GM20431 (cell line): ENCODE measurements around the gene NHSL1.

Source experiments
- in situ Hi-C: fragments of 300-500 bp; cut with MseI, MboI; formaldehyde crosslinking; loops from one replicate; pipeline ENCODE4 v1.15.0; 2020; ENCODE audit warnings: low sequenced_read_pairs; ENCODE audit not compliant: unreplicated experiment

NHSL1 gene

DNA sequence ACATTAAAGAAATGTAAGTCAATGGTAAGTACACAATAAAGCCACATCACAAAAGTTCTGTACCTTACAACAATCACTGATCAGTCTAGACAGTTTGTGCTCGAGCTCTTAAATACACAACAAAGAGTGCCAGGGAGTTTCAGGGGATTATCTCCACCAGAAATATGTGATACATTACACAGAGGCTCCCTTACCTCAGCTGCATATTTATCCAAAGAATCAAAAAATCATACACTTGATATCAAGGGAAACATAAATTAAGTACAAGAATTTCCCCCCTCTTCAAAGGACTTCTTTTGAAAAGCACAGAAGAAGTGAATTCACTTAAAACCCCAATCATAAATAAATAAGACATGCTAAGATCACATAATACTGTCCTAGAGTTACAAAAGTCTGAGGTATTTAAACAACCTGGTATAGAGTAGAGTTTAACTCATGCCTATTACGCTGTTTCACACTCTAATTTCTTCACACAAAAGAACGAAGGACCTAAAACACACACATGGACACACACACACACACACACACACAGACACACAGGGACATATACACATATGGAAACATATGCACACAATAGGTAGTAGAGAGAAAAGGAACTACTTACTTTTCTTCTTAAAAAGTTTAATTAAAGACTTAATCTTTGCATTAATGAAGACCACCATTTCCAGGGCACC is 528 bp downstream of the NHSL1 start:
- in situ Hi-C loops, result no loop called here

DNA sequence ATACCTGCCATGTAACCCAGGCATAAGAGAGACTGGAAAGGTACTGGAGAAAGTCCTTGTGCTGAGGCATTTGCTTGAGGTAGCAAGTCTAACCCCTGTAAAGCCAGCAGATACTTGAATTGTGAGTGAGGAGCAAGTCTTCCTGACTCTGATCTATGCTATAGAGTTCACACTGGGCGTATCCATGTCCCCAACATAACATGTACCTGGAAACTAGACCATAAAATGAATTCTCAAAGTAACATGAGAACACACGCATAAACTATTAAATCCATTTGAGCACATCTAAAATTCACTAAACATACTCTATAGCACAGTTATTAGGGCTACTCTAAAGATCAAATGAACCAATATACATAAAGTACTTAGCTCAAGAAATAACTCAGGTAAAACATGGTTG is 2.0 kb downstream of the NHSL1 start:
- in situ Hi-C loops, result no loop called here

DNA sequence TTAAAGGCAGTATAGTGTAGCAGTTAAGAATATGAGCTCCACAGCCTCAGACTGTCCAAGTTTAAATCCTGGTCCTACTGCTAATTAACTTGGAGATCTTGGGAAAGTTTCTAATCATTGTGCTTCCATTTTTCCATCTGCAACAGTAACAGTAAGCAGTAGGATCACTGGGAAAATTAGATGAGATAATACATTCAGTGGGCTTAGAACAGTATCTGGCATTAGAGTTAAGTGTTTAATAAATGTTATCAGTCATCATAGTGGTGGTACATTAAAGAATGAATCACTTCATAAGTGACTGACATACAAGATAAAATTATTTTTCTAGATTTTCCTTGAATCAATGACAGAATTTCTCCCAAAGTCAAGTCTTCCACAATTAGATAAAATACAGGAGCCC is 5.0 kb downstream of the NHSL1 start:
- in situ Hi-C loops, result no loop called here

GRCh38 chr6:138493413-138493812 is 5.9 kb downstream of the NHSL1 start:
- in situ Hi-C loops, result no loop called here

DNA sequence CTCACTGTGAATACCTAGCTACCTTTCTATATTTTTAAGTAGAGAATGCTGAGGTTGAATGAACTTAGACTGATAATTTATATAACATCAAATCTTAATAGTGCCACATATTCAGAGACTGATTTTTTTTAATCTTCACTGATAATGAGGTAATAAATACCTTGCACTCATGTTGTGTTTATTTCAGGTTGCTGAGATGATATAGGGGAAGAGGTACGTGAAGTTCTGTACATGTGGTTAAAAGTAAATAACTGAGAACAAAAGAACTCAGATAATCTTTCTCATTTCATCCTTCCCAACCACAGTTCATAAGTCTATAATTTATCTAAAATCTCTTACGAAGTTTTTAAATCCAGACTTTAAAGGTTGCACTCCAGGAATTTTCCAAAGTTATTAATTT is 6.4 kb downstream of the NHSL1 start:
- in situ Hi-C loops, result no loop called here

DNA sequence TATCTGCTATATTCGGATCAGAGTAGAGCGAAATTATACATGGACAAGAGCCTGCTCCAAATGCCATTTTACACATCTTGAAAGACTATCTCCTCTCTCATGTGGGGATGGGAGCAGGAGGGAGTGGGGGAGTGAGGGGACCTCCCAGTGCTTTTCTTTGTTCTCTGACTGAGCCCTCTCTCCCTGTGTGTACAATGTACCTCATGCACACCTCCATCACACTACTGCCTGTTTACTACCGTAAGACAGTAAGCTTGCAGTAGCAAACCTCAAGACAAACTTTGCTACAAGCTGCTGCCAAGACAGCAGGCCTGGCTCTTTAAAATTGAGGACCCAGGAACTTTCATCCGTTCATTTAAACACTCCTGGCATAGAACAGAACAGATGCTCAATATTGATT is 7.2 kb downstream of the NHSL1 start:
- in situ Hi-C loops, result no loop called here

DNA sequence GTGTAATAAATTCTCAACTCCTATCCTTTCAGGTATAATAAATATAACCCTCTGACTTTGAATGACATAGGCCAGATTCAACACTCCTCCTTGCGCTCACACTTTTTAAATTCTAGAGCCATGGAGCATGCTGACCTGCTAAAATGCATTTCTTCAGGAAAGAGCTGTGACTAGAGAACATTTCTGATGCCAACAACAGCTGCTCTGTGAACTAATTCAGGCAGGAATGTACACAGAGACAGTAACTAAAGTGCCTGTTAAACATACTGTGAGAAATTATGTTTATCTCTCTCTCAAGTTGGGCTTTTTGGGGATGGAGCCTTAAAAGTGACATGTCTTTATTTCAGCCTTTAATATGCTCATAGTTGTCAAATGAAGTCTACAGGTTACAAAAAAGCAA is 8.3 kb downstream of the NHSL1 start:
- in situ Hi-C loops, result no loop called here

DNA sequence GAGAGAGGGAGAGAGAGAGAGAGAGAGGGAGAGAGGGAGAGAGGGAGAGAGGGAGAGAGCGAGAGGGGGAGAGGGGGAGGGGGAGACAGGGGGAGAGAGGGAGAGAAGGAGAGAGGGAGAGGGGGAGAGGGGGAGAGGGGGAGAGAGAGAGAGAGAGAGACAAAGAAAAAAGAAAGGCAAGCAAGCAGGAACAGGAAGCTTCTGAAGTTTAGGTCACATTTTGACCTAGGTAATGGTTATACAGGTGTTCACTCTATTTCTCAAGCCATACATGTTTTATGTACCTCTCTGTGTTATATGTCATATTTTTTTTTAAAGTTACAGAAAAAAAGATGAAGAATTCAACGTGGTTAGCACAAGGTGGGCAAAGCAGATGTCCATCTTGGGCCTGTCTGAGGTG is 9.4 kb downstream of the NHSL1 start:
- in situ Hi-C loops, result no loop called here

DNA sequence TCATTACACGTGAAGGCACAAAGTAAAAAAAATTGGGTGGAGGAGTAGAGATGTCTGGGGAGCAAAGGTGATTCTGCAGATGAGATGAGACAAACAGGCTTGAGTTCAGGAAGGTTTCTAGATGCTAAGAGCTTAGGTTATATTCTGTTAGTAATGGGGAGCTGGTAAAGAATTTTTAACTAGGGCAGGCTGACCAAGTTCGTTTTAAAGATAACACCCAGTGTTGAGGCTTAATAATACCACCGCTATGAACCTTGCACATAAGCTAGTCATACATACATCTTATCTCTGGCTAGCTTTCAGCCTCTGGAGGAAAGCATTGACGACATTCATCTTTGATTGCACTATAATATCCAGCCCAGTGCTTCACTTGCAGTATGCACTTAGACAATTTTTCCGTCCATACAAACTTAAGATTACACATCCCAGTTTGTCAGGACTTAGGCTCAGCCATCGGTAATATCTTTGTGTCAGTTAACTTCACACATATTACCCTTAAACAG is 12.1 kb downstream of the NHSL1 start:
- in situ Hi-C loops, result no loop called here

DNA sequence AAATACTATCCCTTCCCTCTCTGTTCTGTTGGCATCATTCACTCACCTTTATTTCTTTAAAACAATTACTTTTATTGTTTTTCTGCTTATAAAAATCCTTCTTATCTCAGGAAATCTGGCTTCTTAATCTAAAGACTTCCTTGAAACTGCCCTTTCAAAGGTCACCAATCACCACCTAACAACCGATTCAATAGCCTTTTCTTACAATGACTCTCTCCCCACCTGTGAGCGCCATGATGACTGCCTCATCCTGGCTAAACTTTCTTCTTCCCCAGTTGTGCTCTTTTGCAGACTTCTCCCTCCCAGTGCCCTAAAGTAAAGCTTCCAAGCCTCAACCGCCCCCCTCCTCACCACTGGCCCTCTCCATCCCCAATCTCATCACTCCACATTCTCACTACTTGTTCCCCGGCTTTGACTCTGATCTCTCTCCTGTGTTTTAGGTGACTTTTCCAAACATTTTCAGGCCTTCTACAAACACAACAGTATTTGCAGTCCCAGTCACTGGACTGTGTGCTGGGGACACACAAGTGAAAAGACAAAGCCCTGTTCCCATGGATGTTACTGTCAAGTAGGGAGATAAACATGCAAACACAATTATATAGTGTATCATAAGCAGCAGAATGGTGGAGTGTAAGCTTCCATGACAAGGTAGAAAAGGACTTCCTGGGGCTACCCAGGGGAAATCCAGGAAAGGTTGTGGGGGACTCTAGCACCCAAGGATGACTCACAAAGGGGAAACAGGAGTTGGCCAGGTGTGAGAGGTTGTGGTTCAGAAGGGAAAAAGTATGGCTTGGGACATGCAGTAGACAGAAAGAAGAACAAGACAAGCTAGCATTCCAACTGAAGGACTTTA is 12.8 kb downstream of the NHSL1 start:
- in situ Hi-C loops, result no loop called here

GRCh38 chr6:138485586-138486248 is 13.6 kb downstream of the NHSL1 start:
- in situ Hi-C loops, result no loop called here

DNA sequence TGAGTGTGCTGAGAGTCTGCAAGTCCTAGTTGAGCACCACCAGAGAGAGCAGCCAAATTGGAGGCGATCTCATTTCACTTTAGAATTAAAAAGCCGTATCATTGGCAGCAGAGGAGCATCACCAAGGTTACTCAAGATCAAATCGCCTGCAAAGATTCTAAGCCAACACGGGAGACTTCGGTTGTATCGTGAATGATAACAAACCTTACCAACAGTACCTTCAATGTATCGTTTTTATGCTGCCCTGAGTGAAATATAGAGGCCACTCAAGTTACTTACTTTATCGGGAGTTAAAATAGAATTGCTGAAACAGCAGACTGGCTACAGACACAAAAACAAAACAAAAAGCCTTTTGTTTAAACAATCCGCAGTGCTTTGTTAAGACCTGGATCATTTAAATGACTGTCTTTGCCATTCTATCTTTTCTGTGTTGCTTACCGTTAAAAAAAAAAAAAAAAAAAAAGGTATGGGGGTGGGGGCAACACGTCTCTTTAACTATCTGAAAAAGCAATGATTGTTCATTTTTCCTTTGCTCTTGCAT is 14.2 kb downstream of the NHSL1 start:
- in situ Hi-C loops, result no loop called here

- in situ Hi-C loops, result no loop called here
Measured at GRCh38 chr6:138484018-138484731, 15.1 kb downstream of the NHSL1 start.

DNA sequence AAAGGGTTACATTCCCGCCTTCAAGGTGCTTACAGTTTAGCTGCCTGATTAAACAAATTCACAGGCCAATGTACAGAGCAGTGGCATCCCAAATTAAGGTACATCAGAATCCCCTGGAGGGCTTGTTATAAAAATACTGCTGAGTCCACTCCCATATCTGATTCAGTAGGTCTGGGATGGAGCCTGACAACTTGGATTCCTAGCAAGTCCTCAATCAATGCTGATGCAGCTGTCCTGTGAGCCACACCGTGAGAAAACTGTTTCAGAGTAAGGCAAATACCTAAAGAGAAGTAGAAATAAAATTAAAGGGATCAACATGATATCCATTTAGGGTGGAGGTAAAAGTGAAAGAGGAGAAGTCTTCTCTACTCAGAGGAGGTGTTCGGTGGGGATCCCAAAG is 16.5 kb downstream of the NHSL1 start:
- in situ Hi-C loops, result no loop called here

- in situ Hi-C loops, result no loop called here
Measured at GRCh38 chr6:138480279-138480949, 18.9 kb downstream of the NHSL1 start.

DNA sequence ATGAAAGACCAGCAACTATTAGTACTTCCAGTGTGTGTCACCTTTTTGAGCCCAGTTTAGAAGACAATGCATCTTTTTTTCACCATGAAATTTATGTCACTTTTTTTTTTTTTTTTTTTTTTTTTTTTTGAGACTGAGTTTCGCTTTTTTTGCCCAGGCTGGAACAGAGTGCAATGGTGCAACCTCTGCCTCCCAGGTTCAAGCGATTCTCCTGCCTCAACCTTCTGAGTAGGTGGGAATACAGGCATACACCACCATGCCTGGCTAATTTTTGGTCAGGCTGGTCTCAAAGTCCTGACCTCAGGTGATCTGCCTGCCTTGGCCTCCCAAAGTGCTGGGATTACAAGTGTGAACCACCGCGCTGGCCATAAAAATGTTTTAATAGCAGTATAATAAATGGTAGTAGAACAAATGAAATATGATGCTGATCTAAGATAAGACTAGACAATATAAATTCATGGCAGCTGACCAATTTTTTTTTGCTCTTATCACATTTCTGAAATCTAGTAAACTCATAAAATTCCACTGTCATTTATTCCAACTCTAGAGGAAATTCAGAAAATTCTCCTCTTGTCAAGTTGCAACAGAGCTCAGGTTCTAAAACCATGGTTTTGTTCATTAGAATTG is 21.3 kb downstream of the NHSL1 start:
- in situ Hi-C loops, result no loop called here

- in situ Hi-C loops, result no loop called here
Measured at GRCh38 chr6:138476116-138476515, 23.2 kb downstream of the NHSL1 start.

- in situ Hi-C loops, result no loop called here
Measured at GRCh38 chr6:138473144-138473543, 26.1 kb downstream of the NHSL1 start.
